Endothelial cell (in vitro differentiated cells): Measurements from ENCODE around the gene NCBP3. TPM values are rescaled to one million over a fixed set of nuclear protein-coding genes. Genes with fewer than 3 reads are reported as not detected.

ENCODE experiments used
- DNase-seq: peaks from one replicate; pipeline ENCODE4 v3.0.0; 2021; ENCODE audit warnings: low spot score
- H3K27ac Mint-ChIP-seq: one replicate; pipeline ENCODE4 v1.8.0; 2021; ENCODE audit warnings: mixed read lengths, inconsistent platforms; ENCODE audit not compliant: unreplicated experiment
- H3K27me3 Mint-ChIP-seq: one replicate; pipeline ENCODE4 v1.8.0; 2021; ENCODE audit warnings: mild to moderate bottlenecking, moderate library complexity, mixed read lengths, inconsistent platforms; ENCODE audit not compliant: unreplicated experiment
- H3K36me3 Mint-ChIP-seq: one replicate; pipeline ENCODE4 v1.8.0; 2021; ENCODE audit warnings: mild to moderate bottlenecking, low read depth, mixed read lengths, inconsistent platforms; ENCODE audit not compliant: unreplicated experiment
- H3K4me1 Mint-ChIP-seq: one replicate; pipeline ENCODE4 v1.8.0; 2021; ENCODE audit warnings: mild to moderate bottlenecking, mixed read lengths, inconsistent platforms; ENCODE audit not compliant: unreplicated experiment
- H3K4me3 Mint-ChIP-seq: one replicate; pipeline ENCODE4 v1.8.0; 2021; ENCODE audit warnings: mild to moderate bottlenecking, mixed read lengths, inconsistent platforms; ENCODE audit not compliant: unreplicated experiment
- H3K9me3 Mint-ChIP-seq: one replicate; pipeline ENCODE4 v1.8.0; 2021; ENCODE audit warnings: mixed read lengths, inconsistent platforms; ENCODE audit not compliant: unreplicated experiment
- CTCF ChIP-seq: fragments of 200-600 bp; sonication (generic); IDR thresholded peaks from one replicate; pipeline ENCODE4 v1.5.0; 2021; ENCODE audit warnings: antibody characterized with exemption; ENCODE audit not compliant: unreplicated experiment
- total RNA-seq: library from RNA; stranded (reverse); fragmentation: NEBNext Ultra II Directional; extraction: Animal tissue kit (Norgen Biotek cat#: 25700); gene quantifications from one replicate; pipeline ENCODE4 v1.2.1, GENCODE V29; 2021; ENCODE audit not compliant: unreplicated experiment

The NCBP3 gene
- total RNA-seq, 1 donor from 2014 or later: 84.4 TPM

GRCh38 chr17:3866276-3866675 lies 20.2 kb upstream of the NCBP3 start:
- no peak overlapping the region for H3K4me3 Mint-ChIP-seq
- no peak overlapping the region for H3K27ac Mint-ChIP-seq
- H3K9me3 Mint-ChIP-seq: no peaks in the 10 kb centered on the region
- peaks cover 7% of the 10 kb centered on the region for H3K36me3 Mint-ChIP-seq
- H3K27me3 Mint-ChIP-seq: peaks cover 6% of the 10 kb centered on the region
- DNase-seq: no peak
- peaks cover 5% of the 10 kb centered on the region for H3K4me1 Mint-ChIP-seq
- no peak for TF ChIP-seq CTCF

- TF ChIP-seq CTCF: no peak
- DNase-seq: no peak
- Mint-ChIP-seq H3K27ac (no peak overlapping the region), H3K27me3 (peaks cover 6% of the 10 kb centered on the region), H3K36me3 (peaks cover 7% of the 10 kb centered on the region), H3K4me3 (no peak overlapping the region), H3K9me3 (no peaks in the 10 kb centered on the region), H3K4me1 (no peaks in the 10 kb centered on the region)
Observed at GRCh38 chr17:3865176-3865575, 19.1 kb upstream of the NCBP3 start.

- Mint-ChIP-seq H3K27me3 (peaks cover 6% of the 10 kb centered on the region), H3K4me1 (no peaks in the 10 kb centered on the region), H3K9me3 (no peaks in the 10 kb centered on the region), H3K4me3 (no peak overlapping the region), H3K36me3 (peaks cover 4% of the 10 kb centered on the region), H3K27ac (no peak overlapping the region)
- TF ChIP-seq CTCF: no peak
- no peak for DNase-seq
Observed at GRCh38 chr17:3864534-3864933, 18.5 kb upstream of the NCBP3 start.

- no peak overlapping the region for H3K27ac Mint-ChIP-seq
- no peaks in the 10 kb centered on the region for H3K4me1 Mint-ChIP-seq
- no peak overlapping the region for H3K4me3 Mint-ChIP-seq
- DNase-seq: no peak
- H3K9me3 Mint-ChIP-seq: no peaks in the 10 kb centered on the region
- H3K36me3 Mint-ChIP-seq: peaks cover 3% of the 10 kb centered on the region
- peaks cover 6% of the 10 kb centered on the region for H3K27me3 Mint-ChIP-seq
- no peak for TF ChIP-seq CTCF
Observed at GRCh38 chr17:3861761-3862681, 16.0 kb upstream of the NCBP3 start.
